ENCODE results near the gene TIMM17B.

TIMM17B gene

GRCh38 chrX:48848847-48849246 is 48.7 kb downstream of the TIMM17B start:
- Histone ChIP-seq H3K36me3 (no peaks in the 10 kb centered on the region), H3K4me1 (no peaks in the 10 kb centered on the region), H3K4me3 (ENCODE audit: low read depth, low read length) (no peak overlapping the region), H3K27me3 (no peaks in the 10 kb centered on the region), H3K9me3 (no peaks in the 10 kb centered on the region)
- TF ChIP-seq CTCF (IDR thresholded peaks at IDR 0.05; ENCODE audit: low read depth, low read length) = no peak
- DNase-seq = no peak

Measured in BE2C (cell line).